ENCODE results near the gene CASKIN1. TPM values are rescaled to one million over a fixed set of nuclear protein-coding genes. Genes with fewer than 3 reads are reported as not detected.

Gene CASKIN1
- total RNA-seq, 1 experiment from 2014 or later = 6.6 TPM

DNA sequence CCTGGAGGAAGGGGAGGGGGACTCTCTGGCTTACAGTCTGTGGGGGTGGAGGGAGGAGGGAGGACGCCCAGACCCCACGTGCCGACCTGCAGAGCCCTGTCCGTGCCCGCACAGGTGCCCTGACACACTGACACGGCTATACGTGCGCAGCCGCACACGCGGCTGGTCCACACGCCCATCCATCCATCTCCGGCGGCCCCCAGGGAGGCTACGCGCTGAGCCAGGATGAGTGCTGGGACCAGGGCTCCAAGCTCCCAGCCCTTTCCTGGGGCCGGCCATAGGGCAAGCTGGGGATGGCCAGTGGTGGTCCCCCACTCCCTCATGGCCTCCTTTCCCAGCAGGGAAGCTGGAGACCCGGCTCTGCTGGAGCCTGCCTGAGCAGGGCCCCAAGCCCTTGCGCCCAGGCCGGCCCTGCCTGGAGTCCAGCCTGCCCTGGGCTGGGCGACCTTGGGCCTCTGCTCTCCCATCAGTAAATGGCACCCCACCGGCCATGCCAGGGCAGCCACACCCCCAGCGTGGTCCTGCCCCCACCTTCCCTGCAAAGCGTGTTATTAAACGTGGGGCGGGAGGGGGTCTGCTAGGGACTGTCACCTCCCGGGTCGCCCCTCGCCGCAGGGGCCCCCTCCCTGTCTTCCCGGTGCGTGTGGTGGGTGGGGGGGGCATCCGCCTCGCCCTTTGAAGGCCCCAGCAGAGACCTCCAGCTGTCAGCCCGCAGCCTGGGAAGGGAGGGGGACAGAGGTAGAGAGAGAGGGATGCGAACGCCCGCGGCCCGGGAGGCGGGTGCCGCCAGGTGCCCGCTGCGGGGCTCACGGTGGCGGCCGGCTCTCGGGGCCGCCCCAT is 863 bp downstream of the CASKIN1 start:
- Mint-ChIP-seq H3K27ac (ENCODE audit: unreplicated experiment) (no peak overlapping the region), H3K9me3 (ENCODE audit: unreplicated experiment) (no peaks in the 10 kb centered on the region), H3K36me3 (ENCODE audit: insufficient read depth, unreplicated experiment) (no peaks in the 10 kb centered on the region), H3K27me3 (ENCODE audit: insufficient read depth, unreplicated experiment) (no peaks in the 10 kb centered on the region), H3K4me1 (ENCODE audit: low read depth, unreplicated experiment) (no peaks in the 10 kb centered on the region), H3K4me3 (ENCODE audit: unreplicated experiment) (peak overlapping the region; percentile 63)
- H3K4me3 ChIP-seq (ENCODE audit: low read depth, low read length) = peak overlapping the region; percentile 49
- DNase-seq = no peak
- H3K4me1 ChIP-seq = peaks cover 9% of the 10 kb centered on the region
- TF ChIP-seq, protein P1, sequence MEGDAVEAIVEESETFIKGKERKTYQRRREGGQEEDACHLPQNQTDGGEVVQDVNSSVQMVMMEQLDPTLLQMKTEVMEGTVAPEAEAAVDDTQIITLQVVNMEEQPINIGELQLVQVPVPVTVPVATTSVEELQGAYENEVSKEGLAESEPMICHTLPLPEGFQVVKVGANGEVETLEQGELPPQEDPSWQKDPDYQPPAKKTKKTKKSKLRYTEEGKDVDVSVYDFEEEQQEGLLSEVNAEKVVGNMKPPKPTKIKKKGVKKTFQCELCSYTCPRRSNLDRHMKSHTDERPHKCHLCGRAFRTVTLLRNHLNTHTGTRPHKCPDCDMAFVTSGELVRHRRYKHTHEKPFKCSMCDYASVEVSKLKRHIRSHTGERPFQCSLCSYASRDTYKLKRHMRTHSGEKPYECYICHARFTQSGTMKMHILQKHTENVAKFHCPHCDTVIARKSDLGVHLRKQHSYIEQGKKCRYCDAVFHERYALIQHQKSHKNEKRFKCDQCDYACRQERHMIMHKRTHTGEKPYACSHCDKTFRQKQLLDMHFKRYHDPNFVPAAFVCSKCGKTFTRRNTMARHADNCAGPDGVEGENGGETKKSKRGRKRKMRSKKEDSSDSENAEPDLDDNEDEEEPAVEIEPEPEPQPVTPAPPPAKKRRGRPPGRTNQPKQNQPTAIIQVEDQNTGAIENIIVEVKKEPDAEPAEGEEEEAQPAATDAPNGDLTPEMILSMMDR (IDR thresholded peaks at IDR 0.05; ENCODE audit: insufficient read depth in 1 of 2, low read depth in 1 of 2, low read length in 1 of 2, severe bottlenecking in 1 of 2, unreplicated experiment in 1 of 2) = no peak
- no TSS peak for BruUV-seq (replicated peaks)
- H3K27me3 ChIP-seq (replicated peaks; ENCODE audit: control insufficient read depth, insufficient read depth, low read length) = no peaks in the 10 kb centered on the region
- intact Hi-C loops (cut with micrococcal nuclease; ENCODE audit: unreplicated experiment) = loop anchor here (2.0 kb wide), 2 partner anchors 57 to 305 kb away; no protein-coding TSS in a partner anchor
- POLR2A ChIA-PET = interaction anchor here (0.7 to 1.5 kb wide), 3 partner anchors 40 to 273 kb away, joined by 8 to 12 read pairs (median 10); partner anchors contain the start of genes ECI1 and TRAF7
- H3K9me3 ChIP-seq = no peaks in the 10 kb centered on the region
- CTCF ChIA-PET = interaction anchor here (0.7 to 3.8 kb wide), 9 partner anchors 10 to 305 kb away, joined by 3 to 29 read pairs (median 4); partner anchors contain the start of genes ECI1 and PGP
- no peaks in the 10 kb centered on the region; the same call in 1 of the 2 replicates for H3K36me3 ChIP-seq (ENCODE audit: control insufficient read depth, insufficient read depth, low read length)

DNA sequence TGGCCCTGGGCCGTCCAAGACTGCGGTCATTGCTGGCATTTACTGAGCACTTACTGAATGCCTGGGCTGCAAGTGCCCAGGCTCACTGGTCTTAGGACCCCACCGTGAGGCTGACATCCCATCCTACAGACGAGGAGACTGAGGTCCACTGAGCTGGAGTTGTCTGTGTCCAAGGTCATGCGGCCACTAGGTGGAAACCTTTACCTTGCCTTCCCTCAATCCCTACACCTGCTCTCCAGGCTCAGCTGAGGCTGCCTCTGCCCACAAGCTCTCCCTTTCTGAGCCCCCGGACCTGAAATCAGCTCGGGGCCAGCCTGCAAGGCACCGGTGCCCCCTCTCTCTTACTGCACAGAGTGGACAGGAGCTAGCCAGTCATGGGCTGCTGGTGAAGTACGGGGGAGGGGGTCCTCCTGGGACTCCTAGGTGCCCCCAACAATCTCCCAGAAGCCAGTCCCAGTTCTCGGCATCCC is 1.5 kb downstream of the CASKIN1 start:
- DNase-seq = peak; percentile 70 to 73
- Mint-ChIP-seq H3K9me3 (ENCODE audit: unreplicated experiment) (no peaks in the 10 kb centered on the region), H3K4me1 (ENCODE audit: low read depth, unreplicated experiment) (no peaks in the 10 kb centered on the region), H3K36me3 (ENCODE audit: insufficient read depth, unreplicated experiment) (no peaks in the 10 kb centered on the region), H3K27ac (ENCODE audit: unreplicated experiment) (no peak overlapping the region), H3K27me3 (ENCODE audit: insufficient read depth, unreplicated experiment) (no peaks in the 10 kb centered on the region), H3K4me3 (ENCODE audit: unreplicated experiment) (peak overlapping the region; percentile 63)
- ChIA-PET POLR2A (interaction anchor here (0.7 to 1.5 kb wide), 4 partner anchors 39 to 273 kb away, joined by 3 to 12 read pairs (median 9); partner anchors contain the start of genes ECI1 and TRAF7), CTCF (interaction anchor here (0.7 to 3.8 kb wide), 10 partner anchors 10 to 306 kb away, joined by 3 to 29 read pairs (median 4); partner anchors contain the start of genes BRICD5, ECI1 and PGP)
- intact Hi-C loops (cut with micrococcal nuclease; ENCODE audit: unreplicated experiment) = loop anchor here (2.0 kb wide), 2 partner anchors 58 to 306 kb away; no protein-coding TSS in a partner anchor
- Histone ChIP-seq H3K9me3 (no peaks in the 10 kb centered on the region), H3K4me3 (ENCODE audit: low read depth, low read length) (peak overlapping the region; percentile 49), H3K36me3 (ENCODE audit: control insufficient read depth, insufficient read depth, low read length) (no peaks in the 10 kb centered on the region; the same call in 1 of the 2 replicates), H3K27me3 (replicated peaks; ENCODE audit: control insufficient read depth, insufficient read depth, low read length) (no peaks in the 10 kb centered on the region), H3K4me1 (peaks cover 9% of the 10 kb centered on the region)
- no TSS peak for BruUV-seq (replicated peaks)
- TF ChIP-seq, protein P1 (IDR thresholded peaks at IDR 0.05; ENCODE audit: insufficient read depth in 1 of 2, low read depth in 1 of 2, low read length in 1 of 2, severe bottlenecking in 1 of 2, unreplicated experiment in 1 of 2) = peak in 1 of 2 experiments; percentile 49

DNA sequence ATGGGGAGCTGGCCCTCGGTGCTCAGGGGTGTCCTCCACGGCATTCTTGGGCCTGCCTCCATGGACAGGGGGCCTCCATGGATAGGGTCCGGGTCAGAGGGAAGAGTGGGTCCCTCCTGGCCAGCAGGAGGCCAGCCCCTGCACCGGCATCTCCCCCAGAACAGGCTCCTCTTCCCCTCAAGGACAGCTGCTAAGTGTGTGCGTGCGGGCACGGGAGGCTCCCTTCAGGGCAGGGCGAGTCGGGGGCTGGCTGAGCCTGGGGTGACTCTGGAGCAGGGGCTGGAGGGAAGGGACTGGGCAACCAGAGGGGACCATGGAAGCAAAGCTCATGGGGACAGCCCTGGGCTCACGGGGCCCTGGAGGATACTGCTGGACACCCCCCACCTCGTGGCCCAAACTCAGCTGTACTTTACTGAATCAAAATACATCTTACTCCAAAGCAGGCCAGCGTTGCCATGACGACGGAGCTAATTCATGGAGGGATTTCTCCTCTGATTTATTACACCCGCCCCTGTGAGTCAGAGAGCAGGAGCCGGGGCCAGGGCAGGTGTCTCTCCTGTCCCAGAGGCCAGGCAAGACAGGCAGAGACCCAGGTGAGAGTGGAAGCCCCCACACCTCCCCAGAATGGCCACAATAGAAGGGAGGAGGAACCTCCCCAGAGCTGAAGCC is 2.1 kb downstream of the CASKIN1 start:
- POLR2A ChIA-PET = interaction anchor here (0.5 to 1.5 kb wide), 4 partner anchors 39 to 253 kb away, joined by 3 to 12 read pairs (median 8); partner anchors contain the start of genes ECI1 and TRAF7
- no TSS peak for BruUV-seq (replicated peaks)
- Histone ChIP-seq H3K27me3 (replicated peaks; ENCODE audit: control insufficient read depth, insufficient read depth, low read length) (no peaks in the 10 kb centered on the region), H3K4me3 (ENCODE audit: low read depth, low read length) (no peak overlapping the region), H3K9me3 (no peaks in the 10 kb centered on the region), H3K36me3 (ENCODE audit: control insufficient read depth, insufficient read depth, low read length) (no peaks in the 10 kb centered on the region; the same call in 1 of the 2 replicates), H3K4me1 (peaks cover 9% of the 10 kb centered on the region)
- CTCF ChIA-PET = interaction anchor here (0.9 to 3.8 kb wide), 8 partner anchors 16 to 307 kb away, joined by 3 to 29 read pairs (median 6); partner anchors contain the start of genes BRICD5, ECI1 and PGP
- H3K4me1 Mint-ChIP-seq (ENCODE audit: low read depth, unreplicated experiment) = no peaks in the 10 kb centered on the region
- no peaks in the 10 kb centered on the region for H3K27me3 Mint-ChIP-seq (ENCODE audit: insufficient read depth, unreplicated experiment)
- H3K9me3 Mint-ChIP-seq (ENCODE audit: unreplicated experiment) = no peaks in the 10 kb centered on the region
- no peak overlapping the region for H3K27ac Mint-ChIP-seq (ENCODE audit: unreplicated experiment)
- no peak for DNase-seq
- TF ChIP-seq, protein P1 (IDR thresholded peaks at IDR 0.05; ENCODE audit: insufficient read depth in 1 of 2, low read depth in 1 of 2, low read length in 1 of 2, severe bottlenecking in 1 of 2, unreplicated experiment in 1 of 2) = no peak
- intact Hi-C loops (cut with micrococcal nuclease; ENCODE audit: unreplicated experiment) = loop anchor here (2.0 kb wide), 2 partner anchors 59 to 307 kb away; no protein-coding TSS in a partner anchor
- no peak overlapping the region for H3K4me3 Mint-ChIP-seq (ENCODE audit: unreplicated experiment)
- no peaks in the 10 kb centered on the region for H3K36me3 Mint-ChIP-seq (ENCODE audit: insufficient read depth, unreplicated experiment)

All from Caco-2 (cell line).